Rectal smooth muscle tissue (tissue), 1 donor: Measurements from ENCODE around the gene FAM20C.

Experiments used
- H3K27ac ChIP-seq: one replicate; pipeline ENCODE4 v1.7.0; 2013; ENCODE audit warnings: low read depth, low read length, inconsistent platforms
- H3K27me3 ChIP-seq: one replicate; pipeline ENCODE4 v1.7.0; 2013; ENCODE audit warnings: low read length; ENCODE audit not compliant: control insufficient read depth, insufficient read depth
- H3K36me3 ChIP-seq: one replicate; pipeline ENCODE4 v1.7.0; 2013; ENCODE audit warnings: low read length; ENCODE audit not compliant: control insufficient read depth, insufficient read depth
- H3K4me1 ChIP-seq: one replicate; pipeline ENCODE4 v1.7.0; 2013; ENCODE audit warnings: low read length; ENCODE audit not compliant: control insufficient read depth, insufficient read depth
- H3K4me3 ChIP-seq: one replicate; pipeline ENCODE4 v1.7.0; 2013; ENCODE audit warnings: low read length
- H3K9ac ChIP-seq: one replicate; pipeline ENCODE4 v1.7.0; 2013; ENCODE audit warnings: low read length

FAM20C gene

DNA sequence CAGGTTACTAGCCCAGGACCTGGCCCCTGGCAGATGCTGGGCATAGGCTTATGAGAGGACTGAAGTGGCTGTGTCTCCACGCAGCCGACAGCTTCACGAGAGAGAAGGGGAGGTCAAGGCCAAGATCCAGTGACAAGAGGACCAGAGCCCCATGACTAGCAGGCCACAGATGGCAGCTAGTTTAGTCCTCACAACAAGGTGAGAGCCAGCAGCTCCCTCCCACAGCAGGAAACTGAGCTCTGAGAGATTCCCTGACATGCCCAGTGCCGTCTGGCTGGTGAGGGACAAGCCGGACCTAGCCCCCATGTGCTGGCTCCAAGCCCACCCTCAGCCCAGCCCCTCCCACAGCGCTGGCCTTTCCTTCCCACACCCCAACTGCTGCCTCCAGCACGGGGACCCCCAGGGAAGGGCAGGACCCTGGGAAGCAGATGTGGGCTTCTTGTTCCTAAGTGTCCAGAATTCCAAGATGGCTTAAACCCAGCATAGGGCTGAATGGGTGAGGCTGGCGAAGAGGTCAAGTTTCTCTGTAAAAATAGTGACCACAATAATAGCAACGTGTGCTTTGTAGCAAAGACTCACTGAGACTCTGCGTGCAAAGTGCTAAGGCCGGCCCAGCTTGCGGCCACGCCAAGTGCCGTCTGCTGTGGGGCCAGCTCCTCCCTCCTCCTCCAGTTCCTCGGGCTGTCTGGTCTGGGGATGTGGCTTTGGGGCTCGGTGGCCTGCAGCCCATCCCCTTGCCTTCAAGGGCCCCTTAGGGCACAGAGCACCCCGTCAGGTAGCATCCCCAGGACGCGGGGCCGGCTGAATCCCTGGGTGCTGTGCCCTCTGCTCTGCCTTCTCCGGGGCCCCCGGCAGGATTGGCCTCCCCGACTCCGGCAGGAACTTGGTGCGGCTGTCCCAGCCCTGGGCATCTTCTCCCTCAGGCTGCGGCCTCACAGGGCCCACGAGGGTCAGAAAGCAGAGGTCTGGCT, 7.8 kb upstream of the FAM20C start:
- Histone ChIP-seq H3K4me3 (no peak overlapping the region), H3K9ac (no peak overlapping the region), H3K4me1 (no peaks in the 10 kb centered on the region), H3K36me3 (no peaks in the 10 kb centered on the region), H3K27ac (no peak overlapping the region), H3K27me3 (peaks cover 6% of the 10 kb centered on the region)

DNA sequence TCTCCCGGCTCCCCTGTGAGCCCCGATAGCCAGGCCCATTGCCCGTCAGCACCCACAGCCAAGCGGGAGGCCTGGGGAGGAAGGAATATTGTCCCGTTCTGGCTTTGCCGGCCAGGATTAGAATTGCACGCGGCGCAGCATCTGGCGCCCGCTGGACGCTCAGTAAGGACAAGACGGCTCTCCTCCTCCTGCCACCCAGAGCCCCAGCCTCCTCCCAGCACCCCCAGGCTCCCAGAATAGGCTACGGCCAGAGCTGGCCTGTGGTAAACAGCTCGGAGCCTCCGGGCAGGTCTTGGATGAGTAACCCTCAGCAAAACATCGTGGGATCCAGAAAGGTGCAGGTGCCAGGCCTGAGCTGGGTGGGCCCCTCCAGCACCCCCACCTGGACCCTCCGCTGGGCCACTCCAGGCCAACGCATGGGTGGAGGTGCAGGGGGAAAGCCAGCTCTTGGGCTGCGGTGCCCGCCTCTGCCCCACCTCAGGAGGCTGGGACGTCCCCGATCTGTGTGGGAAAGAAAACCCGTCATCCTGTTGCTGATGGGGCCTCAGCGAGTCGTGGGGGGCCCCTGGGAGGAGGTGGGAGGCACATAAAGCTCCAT, 5.8 kb upstream of the FAM20C start:
- H3K9ac ChIP-seq, result no peak overlapping the region
- H3K4me1 ChIP-seq, result peaks cover 10% of the 10 kb centered on the region
- no peak overlapping the region for H3K27ac ChIP-seq
- no peaks in the 10 kb centered on the region for H3K36me3 ChIP-seq
- H3K4me3 ChIP-seq, result no peak overlapping the region
- H3K27me3 ChIP-seq, result peaks cover 12% of the 10 kb centered on the region

DNA sequence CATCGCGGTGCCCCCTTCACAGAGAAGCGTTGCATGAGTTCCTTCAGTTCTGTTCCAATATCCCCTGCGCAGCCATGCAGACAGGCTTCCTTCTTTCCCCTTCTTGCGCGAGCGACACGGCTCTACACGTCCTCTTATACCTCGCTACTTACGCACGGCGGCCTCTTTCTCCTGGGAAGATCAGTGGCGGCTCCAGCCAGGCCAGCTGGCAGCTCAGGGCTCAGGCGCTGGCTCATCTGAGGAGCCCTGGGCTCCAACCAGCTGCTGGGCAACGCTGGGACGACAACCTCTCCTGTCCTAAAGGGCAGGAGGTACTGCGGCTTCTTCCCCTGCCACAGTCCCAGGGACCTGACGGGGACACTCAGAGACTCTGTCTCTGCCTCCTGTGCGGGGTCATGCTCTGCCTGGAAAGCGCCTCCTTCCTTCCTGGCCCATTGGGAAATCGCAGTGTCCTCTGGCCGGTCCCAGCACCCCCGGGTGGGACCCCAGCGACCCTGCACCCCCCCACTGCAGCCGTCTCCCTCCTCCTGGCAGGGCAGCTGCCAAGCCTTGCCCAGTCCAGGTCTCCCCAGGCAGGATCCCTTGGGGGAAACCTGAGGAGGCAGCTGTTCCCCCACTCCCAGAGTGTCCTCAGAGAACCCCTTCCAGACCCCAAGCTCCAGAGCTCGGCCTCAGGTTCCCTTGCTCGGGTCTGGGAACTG, 5.0 kb upstream of the FAM20C start:
- no peaks in the 10 kb centered on the region for H3K36me3 ChIP-seq
- no peak overlapping the region for H3K4me3 ChIP-seq
- peaks cover 10% of the 10 kb centered on the region for H3K4me1 ChIP-seq
- no peak overlapping the region for H3K27ac ChIP-seq
- no peak overlapping the region for H3K9ac ChIP-seq
- H3K27me3 ChIP-seq, result peaks cover 12% of the 10 kb centered on the region

DNA sequence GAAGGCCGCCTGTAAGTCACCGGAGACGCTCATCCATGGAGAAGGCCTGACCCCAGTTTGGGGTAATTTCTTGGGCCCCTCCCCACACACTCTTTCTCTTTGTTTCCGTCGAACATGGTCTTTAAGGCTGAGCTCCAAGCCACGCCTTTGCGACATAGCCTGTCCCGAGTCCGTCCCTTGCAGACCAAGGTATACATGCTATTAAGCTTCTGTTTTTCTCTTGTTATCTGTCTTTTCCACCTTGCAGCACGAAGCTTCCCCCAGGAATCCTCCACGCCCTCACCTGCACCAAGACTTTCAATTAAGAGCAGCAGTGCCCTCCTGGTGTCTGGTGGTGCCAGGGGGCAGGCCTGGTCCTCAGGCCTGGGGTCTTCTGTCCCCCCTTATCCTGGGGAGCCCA, 4.2 kb upstream of the FAM20C start:
- Histone ChIP-seq H3K9ac (no peak overlapping the region), H3K27ac (no peak overlapping the region), H3K4me3 (no peak overlapping the region), H3K4me1 (peaks cover 10% of the 10 kb centered on the region), H3K36me3 (no peaks in the 10 kb centered on the region), H3K27me3 (peaks cover 12% of the 10 kb centered on the region)

DNA sequence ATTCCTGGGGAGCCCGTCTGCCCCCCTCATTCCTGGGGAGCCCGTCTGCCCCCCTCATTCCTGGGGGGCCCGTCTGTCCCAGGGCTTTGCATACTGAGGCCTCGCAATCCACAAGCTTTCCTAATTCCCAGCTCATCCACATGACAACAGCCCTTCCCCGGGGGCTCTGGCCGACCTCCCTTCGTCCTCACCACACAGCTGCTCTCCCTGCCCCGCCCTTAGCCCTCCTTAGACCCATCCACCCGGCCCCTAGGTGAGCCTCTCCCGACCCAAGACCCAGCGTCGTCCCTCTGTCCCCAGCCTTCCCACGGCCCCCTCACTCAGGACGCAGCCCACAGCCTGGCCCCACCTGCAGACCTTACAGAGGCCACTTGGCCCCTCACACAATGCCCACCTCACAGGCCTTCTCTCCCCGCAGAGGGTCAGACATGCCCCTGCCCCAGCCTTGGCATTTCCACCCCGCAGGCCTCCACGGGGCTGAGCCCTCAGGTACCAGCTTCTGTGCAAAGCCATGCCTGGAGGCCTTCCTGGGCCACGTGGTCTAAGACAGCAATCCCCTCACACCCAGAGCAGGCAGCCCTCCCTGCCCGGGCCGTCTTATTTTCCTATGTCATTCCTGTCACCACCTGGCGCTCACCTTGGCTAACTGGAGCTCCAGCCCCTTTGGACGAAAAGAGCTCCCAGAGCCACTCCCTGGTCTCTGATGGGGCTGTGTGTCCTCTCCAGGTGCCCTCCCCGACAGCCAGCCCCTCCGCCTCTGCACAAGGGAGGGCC, 3.5 kb upstream of the FAM20C start:
- H3K9ac ChIP-seq, result no peak overlapping the region
- H3K27me3 ChIP-seq, result peaks cover 12% of the 10 kb centered on the region
- H3K27ac ChIP-seq, result no peak overlapping the region
- peaks cover 10% of the 10 kb centered on the region for H3K4me1 ChIP-seq
- H3K36me3 ChIP-seq, result no peaks in the 10 kb centered on the region
- no peak overlapping the region for H3K4me3 ChIP-seq

DNA sequence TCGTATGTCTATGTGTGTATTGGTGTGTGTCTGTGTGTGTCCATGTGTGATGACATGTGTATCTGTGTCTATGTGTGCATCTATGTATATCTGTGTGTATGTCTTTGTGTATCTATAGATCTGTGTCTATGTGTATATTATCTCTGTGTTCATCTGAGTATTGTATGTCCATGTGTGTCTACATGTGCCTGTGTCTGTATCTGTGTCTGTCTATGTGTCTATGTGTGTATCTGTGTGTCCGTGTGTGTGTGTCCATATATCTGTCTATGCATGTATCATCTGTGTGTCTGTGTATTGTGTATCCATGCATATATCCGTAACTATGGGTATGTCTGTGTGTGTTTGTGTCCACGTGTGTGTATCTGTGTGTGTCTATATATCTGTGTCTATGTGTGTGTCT, 2.7 kb upstream of the FAM20C start:
- Histone ChIP-seq H3K27ac (no peak overlapping the region), H3K4me1 (peaks cover 14% of the 10 kb centered on the region), H3K27me3 (peaks cover 12% of the 10 kb centered on the region), H3K4me3 (no peak overlapping the region), H3K36me3 (no peaks in the 10 kb centered on the region), H3K9ac (no peak overlapping the region)

DNA sequence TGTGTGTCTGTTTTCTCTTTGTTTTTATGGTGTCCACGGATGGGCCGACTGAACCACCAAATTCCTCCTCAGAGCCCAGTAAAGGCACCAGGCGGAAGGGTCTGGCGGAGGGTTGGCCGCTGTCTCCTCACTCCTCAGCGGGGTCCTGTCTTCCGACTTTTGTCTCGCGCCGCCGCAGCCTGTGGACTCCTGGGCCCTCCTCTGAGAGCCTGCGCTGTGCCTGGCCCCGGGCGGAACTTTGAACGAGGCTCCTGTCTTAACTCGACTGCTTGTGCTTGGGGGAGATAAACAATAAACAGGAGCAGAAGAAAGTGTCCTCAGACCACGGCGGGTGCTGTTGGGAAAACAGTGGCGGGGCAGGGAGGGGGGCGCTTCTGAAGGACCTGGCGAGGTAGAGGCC, 2.2 kb upstream of the FAM20C start:
- no peak overlapping the region for H3K9ac ChIP-seq
- peaks cover 15% of the 10 kb centered on the region for H3K4me1 ChIP-seq
- no peak overlapping the region for H3K4me3 ChIP-seq
- H3K27ac ChIP-seq, result no peak overlapping the region
- H3K36me3 ChIP-seq, result no peaks in the 10 kb centered on the region
- H3K27me3 ChIP-seq, result peaks cover 12% of the 10 kb centered on the region

DNA sequence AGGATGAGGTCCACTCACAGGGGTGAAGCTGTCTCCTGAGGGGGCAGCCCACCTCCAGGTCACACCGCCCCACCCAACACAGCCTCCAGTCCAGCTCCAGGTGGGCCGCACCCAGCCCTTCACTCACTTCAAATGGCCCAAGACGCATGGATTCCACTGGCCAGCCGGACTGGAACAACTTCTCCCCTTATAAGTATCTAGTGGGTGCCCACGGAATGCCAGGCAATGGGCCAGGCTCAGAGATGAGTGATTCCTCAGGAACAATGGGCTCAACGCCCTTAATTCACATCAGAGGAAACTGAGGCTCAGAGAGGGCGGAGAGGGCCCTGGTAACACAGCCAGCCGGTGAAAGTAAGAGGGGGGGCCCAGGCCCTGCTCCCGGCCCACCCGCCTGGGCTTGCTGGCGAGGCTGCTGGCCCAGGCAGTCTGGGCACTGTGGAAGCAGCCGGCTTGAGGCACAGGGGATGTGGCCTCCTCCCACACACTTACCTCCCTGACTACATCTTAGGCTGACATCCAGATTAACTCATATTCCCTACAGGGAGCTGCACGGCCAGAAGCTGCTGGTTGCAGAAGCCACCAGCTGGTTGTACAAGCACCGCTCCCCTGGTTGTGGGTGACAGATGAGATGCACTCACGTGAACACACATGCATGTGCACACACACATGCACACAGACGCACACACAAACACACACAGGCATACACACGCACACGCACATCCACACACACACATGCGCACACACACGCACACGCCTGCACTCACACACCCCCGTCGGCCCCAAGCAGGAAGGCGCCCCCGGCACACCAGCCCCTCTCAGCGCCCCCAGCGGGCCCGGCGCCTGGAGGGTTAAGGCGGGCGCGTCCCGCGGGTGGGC, 1.0 kb upstream of the FAM20C start:
- H3K27me3 ChIP-seq, result peaks cover 12% of the 10 kb centered on the region
- peak overlapping the region; percentile 84 for H3K27ac ChIP-seq
- H3K36me3 ChIP-seq, result peaks cover 10% of the 10 kb centered on the region
- H3K9ac ChIP-seq, result no peak overlapping the region
- H3K4me1 ChIP-seq, result peaks cover 26% of the 10 kb centered on the region
- H3K4me3 ChIP-seq, result peak overlapping the region; percentile 62

DNA sequence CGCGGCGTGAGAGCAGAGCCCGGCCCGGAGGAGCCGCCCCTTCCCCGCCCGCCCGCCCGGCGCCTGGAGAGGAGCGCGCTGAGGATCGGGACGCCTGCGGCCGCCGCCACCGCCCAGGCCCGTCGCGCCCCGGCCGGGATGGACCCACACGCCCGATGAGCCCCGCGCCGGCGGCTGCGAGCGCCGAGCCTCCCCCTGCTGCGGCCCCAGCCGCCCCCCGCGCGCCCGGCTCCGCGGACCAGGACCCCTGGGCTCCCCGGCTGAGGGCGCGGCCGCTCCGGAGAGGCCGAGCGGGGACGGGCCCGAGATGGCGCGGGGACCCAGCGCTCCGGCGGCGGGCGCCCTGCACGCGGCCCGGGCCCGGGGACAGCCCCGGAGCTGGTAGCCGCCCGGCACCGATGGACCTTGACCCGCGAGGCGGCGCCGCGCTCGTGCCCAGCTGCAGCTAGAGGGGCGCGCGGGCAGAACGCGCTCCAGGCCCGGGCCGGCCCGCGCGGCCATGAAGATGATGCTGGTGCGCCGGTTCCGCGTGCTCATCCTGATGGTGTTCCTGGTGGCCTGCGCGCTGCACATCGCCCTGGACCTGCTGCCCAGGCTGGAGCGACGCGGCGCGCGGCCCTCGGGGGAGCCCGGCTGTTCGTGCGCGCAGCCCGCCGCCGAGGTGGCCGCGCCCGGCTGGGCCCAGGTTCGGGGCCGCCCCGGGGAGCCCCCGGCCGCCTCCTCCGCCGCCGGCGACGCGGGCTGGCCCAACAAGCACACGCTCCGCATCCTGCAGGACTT, 520 bp downstream of the FAM20C start:
- peaks cover 12% of the 10 kb centered on the region for H3K36me3 ChIP-seq
- H3K27ac ChIP-seq, result peak overlapping the region; percentile 58
- peaks cover 31% of the 10 kb centered on the region for H3K4me1 ChIP-seq
- no peak overlapping the region for H3K9ac ChIP-seq
- peak overlapping the region; percentile 71 for H3K4me3 ChIP-seq
- H3K27me3 ChIP-seq, result peaks cover 12% of the 10 kb centered on the region

DNA sequence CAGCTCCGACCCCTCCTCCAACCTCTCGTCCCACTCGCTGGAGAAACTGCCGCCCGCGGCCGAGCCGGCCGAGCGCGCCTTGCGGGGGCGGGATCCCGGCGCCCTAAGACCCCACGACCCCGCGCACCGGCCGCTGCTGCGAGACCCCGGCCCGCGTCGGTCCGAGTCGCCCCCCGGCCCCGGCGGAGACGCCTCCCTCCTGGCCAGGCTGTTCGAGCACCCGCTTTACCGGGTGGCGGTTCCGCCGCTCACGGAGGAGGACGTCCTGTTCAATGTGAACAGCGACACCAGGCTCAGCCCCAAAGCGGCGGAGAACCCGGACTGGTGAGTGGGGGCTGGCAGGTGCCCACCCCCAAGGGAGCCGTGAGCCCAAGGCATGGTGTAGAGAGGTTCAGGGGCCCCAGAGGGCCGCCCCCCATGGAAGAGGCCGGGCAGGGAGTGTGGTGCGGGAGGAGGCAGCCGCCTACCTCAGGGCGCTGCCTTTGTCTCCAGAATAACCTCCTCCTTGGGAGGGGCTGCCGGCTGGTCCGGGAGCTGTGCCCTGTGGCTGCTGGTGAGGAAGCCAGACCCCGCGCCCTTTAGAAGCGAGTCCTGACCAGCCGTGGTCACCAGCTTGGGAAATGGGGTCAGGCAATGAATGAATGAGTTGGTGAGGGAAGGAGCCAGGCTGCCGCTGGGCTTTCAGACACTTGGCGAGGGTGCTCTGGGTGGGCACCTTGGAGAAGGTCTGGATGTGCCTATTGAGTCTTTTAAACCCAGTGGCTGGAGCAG, 1.3 kb downstream of the FAM20C start:
- Histone ChIP-seq H3K27me3 (peaks cover 12% of the 10 kb centered on the region), H3K4me1 (peaks cover 31% of the 10 kb centered on the region), H3K9ac (peak overlapping the region; percentile 32), H3K27ac (peak overlapping the region; percentile 70), H3K4me3 (peak overlapping the region; percentile 71), H3K36me3 (peaks cover 16% of the 10 kb centered on the region)
